Endothelial cell of umbilical vein (primary cell): ENCODE measurements around the gene SLC52A1. TPM values are rescaled to one million over a fixed set of nuclear protein-coding genes. Genes with fewer than 3 reads are reported as not detected.
"Not testable (repeated sequence)": the region's sequence is repeated elsewhere in the genome, so short reads cannot be mapped to it uniquely, and the experiment has no call there.

Experiments
- BruUV-seq: library from RNA; stranded (reverse); fragments of 400-500 nt; replicated peaks from 2 replicates; lab custom pipeline; 2021; lab: Mats Ljungman, UMichigan
- CTCF ChIA-PET: fragments of 300-600, 350-600 bp; sonication (Branson Sonifier 250); formaldehyde crosslinking; loops from one replicate; lab custom pipeline; 2021; ENCODE audit warnings: antibody characterized with exemption, inconsistent platforms; lab: Charles Lee
- POLR2A ChIA-PET: fragments of 300-600, 350-600 bp; sonication (Branson Sonifier 250); formaldehyde crosslinking; loops from one replicate; lab custom pipeline; 2021; ENCODE audit warnings: antibody characterized with exemption, inconsistent platforms; lab: Charles Lee
- DNase-seq: peaks from one replicate; pipeline ENCODE4 v3.0.0-alpha.2; 2011; ENCODE audit warnings: low read depth, low spot score
- FAIRE-seq: peaks from 2 replicates; lab custom pipeline; 2011; peaks lifted over from hg19 to GRCh38; lab: Jason Lieb, UNC
- H2AFZ ChIP-seq: 2 replicates; pipeline ENCODE4 v1.6.0; 2012; ENCODE audit warnings: low read depth, low read length, control low read depth, inconsistent platforms
- H3K27ac ChIP-seq: 2 replicates; pipeline ENCODE4 v1.5.1; 2011; ENCODE audit warnings: low read depth, mild to moderate bottlenecking, control low read depth, low read length, moderate library complexity; ENCODE audit not compliant: insufficient read depth
- H3K27me3 ChIP-seq, 2 experiments: 2 replicates each; pipeline versions ENCODE4 v1.6.0 to v1.6.1; 2011; ENCODE audit warnings: low read length in 2 of 2, mixed read lengths in 1 of 2; ENCODE audit not compliant: control insufficient read depth in 2 of 2, insufficient read depth in 2 of 2
- H3K36me3 ChIP-seq, 2 experiments: 2 replicates in 1 of 2; 3 replicates in 1 of 2; pipeline ENCODE4 v1.5.1; 2011; ENCODE audit warnings: low read length in 2 of 2, mild to moderate bottlenecking in 1 of 2, moderate library complexity in 1 of 2; ENCODE audit not compliant: control insufficient read depth in 2 of 2, insufficient read depth in 2 of 2; ENCODE audit errors: extremely low read depth in 1 of 2
- H3K4me1 ChIP-seq: 3 replicates; pipeline ENCODE4 v1.5.1; 2011; ENCODE audit warnings: mild to moderate bottlenecking, low read length; ENCODE audit not compliant: control insufficient read depth, insufficient read depth; ENCODE audit errors: extremely low read depth
- H3K4me2 ChIP-seq: 2 replicates; pipeline ENCODE4 v1.6.1; 2011; ENCODE audit warnings: low read length, control low read depth, mixed read lengths; ENCODE audit not compliant: insufficient read depth
- H3K4me3 ChIP-seq, 3 experiments: fragments of 200-600 bp in 1 of 3; sonication (generic), shearing (Covaris generic) in 1 of 3; replicated peaks in 1 of 3; 2 replicates each; pipeline ENCODE4 v1.5.1; 2011 to 2016; ENCODE audit warnings: control low read depth in 3 of 3, low read length in 3 of 3, mild to moderate bottlenecking in 2 of 3, inconsistent platforms in 1 of 3, low read depth in 1 of 3, moderate library complexity in 1 of 3; ENCODE audit not compliant: insufficient read depth in 1 of 3
- H3K79me2 ChIP-seq: 2 replicates; pipeline ENCODE4 v1.6.0; 2012; ENCODE audit warnings: low read length, inconsistent platforms; ENCODE audit not compliant: control insufficient read depth, insufficient read depth
- H3K9ac ChIP-seq: replicated peaks from 2 replicates; pipeline ENCODE3; 2011; ENCODE audit warnings: low read length, control low read depth; ENCODE audit not compliant: insufficient read depth; ENCODE audit errors: extremely low read depth
- H3K9me1 ChIP-seq: replicated peaks from 3 replicates; pipeline ENCODE4 v1.6.0; 2011; ENCODE audit warnings: mild to moderate bottlenecking, low read length; ENCODE audit not compliant: control insufficient read depth, insufficient read depth; ENCODE audit errors: extremely low read depth
- H3K9me3 ChIP-seq: replicated peaks from 2 replicates; pipeline ENCODE4 v1.5.1; 2012; ENCODE audit warnings: low read length, inconsistent platforms; ENCODE audit not compliant: control insufficient read depth, insufficient read depth
- H4K20me1 ChIP-seq: replicated peaks from 2 replicates; pipeline ENCODE3; 2011; ENCODE audit warnings: mild to moderate bottlenecking, low read length; ENCODE audit not compliant: control insufficient read depth, insufficient read depth; ENCODE audit errors: extremely low read depth
- CTCF ChIP-seq, 2 donors: IDR thresholded peaks; 1 replicate in 1 of 2; 2 replicates in 1 of 2; pipeline ENCODE4 v1.5.1; 2011; ENCODE audit warnings: low read length in 2 of 2, mild to moderate bottlenecking in 2 of 2, moderate library complexity in 2 of 2, control low read depth in 1 of 2, inconsistent platforms in 1 of 2, low read depth in 1 of 2; ENCODE audit not compliant: insufficient read depth in 1 of 2; ENCODE audit errors: extremely low read depth in 1 of 2
- EZH2 ChIP-seq: IDR thresholded peaks from 2 replicates; pipeline ENCODE4 v1.6.1; 2012; ENCODE audit warnings: borderline replicate concordance, low read depth, mild to moderate bottlenecking, moderate library complexity, low read length, inconsistent platforms; ENCODE audit not compliant: severe bottlenecking
- FOS ChIP-seq: IDR thresholded peaks from 2 replicates; pipeline ENCODE4 v1.6.1; 2011; ENCODE audit warnings: mild to moderate bottlenecking, low read length, moderate library complexity, borderline replicate concordance; ENCODE audit not compliant: insufficient read depth
- GATA2 ChIP-seq: IDR thresholded peaks from 2 replicates; pipeline ENCODE4 v1.7.0; 2011; ENCODE audit warnings: low read depth, mild to moderate bottlenecking, moderate library complexity, mixed read lengths, low read length; ENCODE audit not compliant: insufficient read length, insufficient read depth
- JUN ChIP-seq: IDR thresholded peaks from 2 replicates; pipeline ENCODE4 v1.6.1; 2011; ENCODE audit warnings: borderline replicate concordance, low read depth; ENCODE audit not compliant: insufficient read length, insufficient read depth
- MAX ChIP-seq: IDR thresholded peaks from 2 replicates; pipeline ENCODE4 v1.6.1; 2011; ENCODE audit not compliant: insufficient read depth, insufficient read length
- MYC ChIP-seq: IDR thresholded peaks from one replicate; pipeline ENCODE4 v1.6.1; 2011; ENCODE audit warnings: mild to moderate bottlenecking, low read depth, low read length
- POLR2A ChIP-seq: IDR thresholded peaks from 2 replicates; pipeline ENCODE4 v1.6.1; 2012; ENCODE audit warnings: low read depth, mild to moderate bottlenecking, control low read depth, low read length
- POLR2AphosphoS5 ChIP-seq: IDR thresholded peaks from 2 replicates; pipeline ENCODE4 v1.6.1; 2012; ENCODE audit warnings: low read depth, mild to moderate bottlenecking, control low read depth, low read length, moderate library complexity; ENCODE audit not compliant: insufficient read depth
- dilution Hi-C: fragments of 300-500 bp; cut with MboI; formaldehyde crosslinking; loops from one replicate; pipeline ENCODE4 v1.15.0; 2019; ENCODE audit warnings: low sequenced_read_pairs; ENCODE audit not compliant: extremely low pct_ligation_motif_present
- intact Hi-C: fragments of 100-400 bp; cut with micrococcal nuclease; formaldehyde crosslinking; loops from one replicate; pipeline ENCODE4 v1.10.0; 2022
- polyA plus RNA-seq, 4 experiments: library from polyadenylated mRNA; depleted of rRNA in 3 of 4; stranded (reverse) in 3 of 4; unstranded in 1 of 4; fragments of >200 nt; gene quantifications; 2 replicates each; pipeline versions ENCODE4 v1.2.1 to v1.2.3, GENCODE V29; 2011 to 2012; ENCODE audit warnings: missing spikeins in 1 of 4
- total RNA-seq: library from RNA; stranded (reverse); gene quantifications from 2 replicates; pipeline ENCODE4 v1.2.3, GENCODE V29; 2021

Gene SLC52A1
- total and polyA plus RNA-seq, 2 donors (not counting 3 experiments of a cell fraction or from before 2014, with no cell fraction given): 0.04 TPM; not detected in 1

GRCh38 chr17:5075472-5075871, 40.2 kb upstream of the SLC52A1 start:
- H3K4me2 ChIP-seq, BruUV-seq, H3K4me3 ChIP-seq, dilution Hi-C loops, H3K27ac ChIP-seq, DNase-seq, H4K20me1 ChIP-seq, intact Hi-C loops, H3K9ac ChIP-seq, H3K36me3 ChIP-seq, FAIRE-seq, H3K9me1 ChIP-seq, H3K27me3 ChIP-seq, POLR2A ChIA-PET, H3K79me2 ChIP-seq, H3K9me3 ChIP-seq, H2AFZ ChIP-seq, CTCF ChIA-PET: not testable (repeated sequence)
- peaks cover 10% of the 10 kb centered on the region for H3K4me1 ChIP-seq

- no peak for TF ChIP-seq POLR2A
- no peak for TF ChIP-seq JUN
- TF ChIP-seq GATA2: no peak
- no peak for TF ChIP-seq POLR2AphosphoS5
- no peak for TF ChIP-seq CTCF (IDR thresholded peaks at IDR 0.05; ENCODE audit: extremely low read depth in 1 of 2, insufficient read depth in 1 of 2, low read depth in 1 of 2, low read length in 2 of 2)
- no peak for TF ChIP-seq MAX
- no peak for TF ChIP-seq FOS
- no peak for TF ChIP-seq MYC
- TF ChIP-seq EZH2: no peak
- no peaks in the 10 kb centered on the region for H3K36me3 ChIP-seq
Observed at GRCh38 chr17:5069724-5070123, 34.5 kb upstream of the SLC52A1 start.

More at GRCh38 chr17:5069724-5070123, 34.5 kb upstream of the SLC52A1 start:
- ChIA-PET POLR2A (no interaction called here), CTCF (no interaction called here)
- no peaks in the 10 kb centered on the region for H4K20me1 ChIP-seq
- H3K4me3 ChIP-seq: no peak overlapping the region
- H3K27ac ChIP-seq: no peak overlapping the region
- H3K27me3 ChIP-seq: no peaks in the 10 kb centered on the region
- no peaks in the 10 kb centered on the region for H3K79me2 ChIP-seq
- H3K9me1 ChIP-seq: no peaks in the 10 kb centered on the region
- H2AFZ ChIP-seq: no peak overlapping the region
- no TSS peak for BruUV-seq
- no peak for DNase-seq
- dilution Hi-C loops (no loop called here), intact Hi-C loops (no loop called here)
- no peaks in the 10 kb centered on the region for H3K9me3 ChIP-seq
- H3K4me1 ChIP-seq: no peaks in the 10 kb centered on the region
- H3K9ac ChIP-seq: no peak overlapping the region
- H3K4me2 ChIP-seq: no peak overlapping the region
- FAIRE-seq: no peak
